Erythroblast (primary cell): ENCODE results near the gene H6PD.

Experiments used
- GATA1 ChIP-seq: IDR thresholded peaks from 2 replicates; pipeline ENCODE4 v1.6.1; 2011; ENCODE audit warnings: low read depth, mild to moderate bottlenecking, control low read depth, low read length, moderate library complexity
- POLR2A ChIP-seq: IDR thresholded peaks from 2 replicates; pipeline ENCODE4 v1.6.1; 2011; ENCODE audit warnings: mild to moderate bottlenecking, low read length

DNA sequence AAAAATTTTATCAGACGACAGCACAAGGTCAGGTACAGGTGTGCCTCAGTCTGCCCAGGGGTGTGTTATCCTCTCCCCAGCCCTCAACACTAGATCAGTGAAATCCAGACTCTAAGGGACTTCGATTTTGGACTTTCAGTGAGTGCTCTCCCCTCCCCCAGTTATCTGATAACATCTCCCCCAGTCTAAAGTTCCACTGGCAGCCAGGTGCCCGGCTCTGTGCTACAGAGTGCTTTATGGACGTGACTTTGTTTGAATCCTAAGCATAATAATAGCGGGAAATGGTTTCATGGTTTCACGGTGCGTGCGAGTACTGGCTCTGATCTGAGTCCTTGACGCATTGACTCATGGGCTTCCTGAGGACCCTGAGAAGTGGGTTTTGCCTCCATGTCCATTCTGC lies 61.3 kb downstream of the H6PD start:
- TF ChIP-seq POLR2A (no peak), GATA1 (no peak)
